HG03571 (cell line): ENCODE measurements around the gene FAM114A1.

Experiments used
- ATAC-seq: cut with Tn5 transposase; IDR thresholded peaks from one replicate; pipeline ENCODE4 v1.9.1; 2021; ENCODE audit not compliant: unreplicated experiment

FAM114A1 gene

DNA sequence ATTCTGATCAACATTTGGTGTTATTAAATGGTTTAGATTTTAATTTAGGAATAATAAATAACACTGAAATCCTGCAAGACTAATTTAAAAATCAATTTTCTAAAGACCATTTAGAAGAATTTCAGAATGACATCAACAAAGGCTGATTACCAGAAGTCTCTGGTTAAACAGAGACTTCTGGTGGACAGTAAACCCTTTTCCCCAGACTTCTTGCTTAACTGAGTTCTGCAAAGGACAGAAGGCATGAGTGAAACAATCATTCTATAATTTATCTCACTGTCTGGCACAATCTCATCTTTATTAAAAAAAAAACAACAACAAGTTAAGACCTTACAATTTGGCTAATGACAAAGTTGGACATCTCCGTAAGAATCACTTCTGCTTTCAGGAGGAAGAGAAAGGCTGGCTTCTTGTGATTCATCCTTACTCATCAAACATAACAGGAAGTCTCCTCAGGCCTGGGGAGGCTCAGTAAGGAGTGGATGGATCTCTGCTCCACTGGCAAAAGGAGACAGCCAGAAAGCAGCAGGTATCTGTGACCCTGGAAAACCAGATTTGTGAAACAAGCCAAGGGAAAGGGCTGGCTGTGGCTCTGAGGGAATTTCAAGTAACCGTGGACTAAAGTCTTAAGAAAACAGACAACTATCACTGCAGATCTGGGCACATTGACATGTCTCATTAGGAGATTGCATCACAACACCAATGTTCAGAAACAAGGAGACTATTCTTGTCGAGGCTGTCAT lies 10.1 kb upstream of the FAM114A1 start:
- peak; percentile 56 for ATAC-seq

GRCh38 chr4:38858097-38858420 lies 9.5 kb upstream of the FAM114A1 start:
- no peak for ATAC-seq

DNA sequence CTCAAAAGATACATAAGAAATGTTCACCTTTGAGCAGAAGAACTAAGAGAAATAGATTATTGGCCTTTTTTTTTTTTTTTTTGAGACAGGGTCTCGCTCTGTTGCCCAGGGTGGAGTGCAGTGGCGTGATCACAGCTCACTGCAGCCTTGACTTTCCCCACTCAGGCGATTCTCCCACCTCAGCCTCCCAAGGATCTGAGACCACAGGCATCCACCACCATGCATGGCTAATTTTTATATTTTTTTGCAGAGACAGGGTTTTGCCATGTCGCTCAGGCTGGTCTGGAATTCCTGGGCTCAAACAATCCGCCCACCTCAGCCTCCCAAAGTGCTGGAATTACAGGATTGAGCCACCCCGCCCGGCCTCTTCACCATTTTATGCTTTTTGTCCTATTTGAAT lies 8.1 kb upstream of the FAM114A1 start:
- no peak for ATAC-seq

DNA sequence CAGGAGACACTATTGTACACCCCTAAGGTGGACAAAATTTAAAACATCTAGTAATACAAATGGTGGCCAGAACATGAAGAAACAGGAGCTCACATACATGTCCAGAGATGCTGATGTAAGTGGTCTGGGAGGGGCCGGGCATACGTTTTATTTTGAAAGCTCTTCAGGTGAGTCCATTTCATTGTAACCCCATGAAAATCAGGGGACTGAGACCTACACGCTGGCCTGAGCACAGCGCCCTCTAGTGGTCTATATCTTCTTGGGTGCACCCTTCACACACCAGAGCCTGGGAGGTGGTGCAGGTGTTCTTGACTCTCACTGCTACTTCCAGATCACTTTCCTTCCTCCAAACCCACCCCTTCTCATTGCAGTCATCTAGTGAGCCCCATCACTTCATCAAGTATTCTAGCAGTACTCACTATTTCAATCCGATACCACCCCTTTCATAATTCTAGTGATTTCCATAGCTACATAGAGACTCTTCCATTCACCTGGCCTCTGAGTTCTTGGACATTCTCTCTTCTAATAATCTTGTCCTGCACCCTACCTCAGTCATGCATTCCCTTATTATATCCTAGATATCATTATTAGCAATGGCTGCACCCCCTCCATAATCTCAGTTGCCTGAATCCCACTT lies 6.7 kb upstream of the FAM114A1 start:
- no peak for ATAC-seq

DNA sequence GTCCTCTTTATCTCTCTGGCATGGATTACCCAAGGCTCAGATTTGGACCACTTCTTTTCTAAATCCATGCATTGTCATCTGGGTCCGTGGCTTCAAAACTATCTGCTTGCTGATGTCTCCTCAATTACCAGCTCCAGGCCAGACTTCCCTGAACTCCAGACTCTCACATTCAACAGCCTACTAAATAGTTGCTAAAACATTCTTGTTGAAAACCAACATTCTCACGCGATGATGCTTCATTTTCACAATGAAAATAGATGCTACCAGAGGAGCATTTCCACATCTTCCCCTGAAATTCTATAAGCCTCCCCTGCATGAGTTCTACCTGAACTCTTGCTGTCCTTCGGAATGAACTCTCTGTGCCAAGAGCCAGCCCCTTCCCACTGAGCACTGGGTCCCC lies 5.8 kb upstream of the FAM114A1 start:
- ATAC-seq, result no peak

DNA sequence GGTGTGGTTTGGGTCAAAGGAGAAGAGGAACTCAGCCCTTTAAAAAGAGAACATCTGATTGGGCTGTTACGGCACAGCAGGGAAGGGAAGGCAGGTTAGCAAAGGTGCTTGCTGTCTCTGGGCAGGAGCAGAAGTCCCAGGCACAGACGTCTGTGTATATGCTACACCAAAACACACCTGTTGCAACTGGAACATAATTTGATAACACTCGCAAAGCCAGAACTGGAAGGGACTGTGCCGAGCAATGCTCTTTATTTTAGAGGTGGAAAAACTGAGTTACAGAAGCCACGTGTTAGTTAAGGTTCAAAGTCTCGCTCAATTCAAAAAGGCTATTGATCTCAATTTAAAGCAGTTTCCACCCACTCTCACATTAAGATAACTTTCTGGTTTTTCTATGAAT lies 2.2 kb upstream of the FAM114A1 start:
- ATAC-seq, result no peak

DNA sequence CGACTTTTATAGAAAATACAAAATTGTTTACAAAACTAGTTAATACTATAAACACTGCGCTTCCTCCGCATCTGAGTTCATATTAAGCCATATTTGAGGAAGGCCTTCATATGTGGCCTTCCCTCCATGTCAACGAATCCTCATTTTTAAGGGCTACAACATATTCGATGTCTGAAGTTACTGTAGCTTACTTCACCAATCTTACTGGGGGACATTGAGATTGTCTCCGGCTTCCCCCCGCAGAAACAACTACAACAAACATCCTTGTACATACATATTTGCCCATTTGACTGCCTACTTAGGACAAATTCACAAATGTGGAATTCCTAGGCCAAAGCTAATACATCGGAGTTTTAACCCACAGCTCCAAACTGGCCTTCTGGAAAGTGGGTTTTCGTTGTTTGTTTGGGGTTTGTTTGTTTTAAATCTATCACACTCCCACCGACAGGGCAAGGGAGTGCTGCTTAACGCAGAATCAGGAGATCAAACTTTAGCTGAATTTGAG lies 581 bp upstream of the FAM114A1 start:
- ATAC-seq, result no peak

GRCh38 chr4:38868059-38868960 lies 704 bp downstream of the FAM114A1 start:
- ATAC-seq, result no peak

DNA sequence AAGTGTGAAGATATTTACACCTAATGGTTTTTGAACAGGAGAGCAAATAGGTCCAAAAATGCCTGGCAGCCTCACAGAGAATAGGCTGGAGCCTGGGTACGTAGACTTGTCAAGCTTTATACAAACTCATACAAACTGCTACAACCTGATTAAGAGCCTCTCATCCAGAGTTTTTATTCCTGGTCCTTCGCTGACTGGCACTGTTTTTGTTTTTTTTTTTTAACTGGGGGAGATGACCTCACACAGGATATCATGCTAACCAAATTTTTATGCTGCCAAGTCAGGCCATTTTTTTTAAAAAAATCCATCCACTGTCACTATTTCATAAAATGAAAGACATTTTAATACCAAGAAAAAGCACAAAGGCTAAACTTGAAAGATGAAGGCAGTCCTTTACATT lies 1.9 kb downstream of the FAM114A1 start:
- no peak for ATAC-seq

- ATAC-seq, result no peak
These were observed 2.6 kb downstream of the FAM114A1 start for GRCh38 chr4:38870098-38870808.

- no peak for ATAC-seq
These were observed 4.0 kb downstream of the FAM114A1 start for GRCh38 chr4:38871593-38871992.

- ATAC-seq, result no peak
These were observed 5.0 kb downstream of the FAM114A1 start for GRCh38 chr4:38872620-38873019.

DNA sequence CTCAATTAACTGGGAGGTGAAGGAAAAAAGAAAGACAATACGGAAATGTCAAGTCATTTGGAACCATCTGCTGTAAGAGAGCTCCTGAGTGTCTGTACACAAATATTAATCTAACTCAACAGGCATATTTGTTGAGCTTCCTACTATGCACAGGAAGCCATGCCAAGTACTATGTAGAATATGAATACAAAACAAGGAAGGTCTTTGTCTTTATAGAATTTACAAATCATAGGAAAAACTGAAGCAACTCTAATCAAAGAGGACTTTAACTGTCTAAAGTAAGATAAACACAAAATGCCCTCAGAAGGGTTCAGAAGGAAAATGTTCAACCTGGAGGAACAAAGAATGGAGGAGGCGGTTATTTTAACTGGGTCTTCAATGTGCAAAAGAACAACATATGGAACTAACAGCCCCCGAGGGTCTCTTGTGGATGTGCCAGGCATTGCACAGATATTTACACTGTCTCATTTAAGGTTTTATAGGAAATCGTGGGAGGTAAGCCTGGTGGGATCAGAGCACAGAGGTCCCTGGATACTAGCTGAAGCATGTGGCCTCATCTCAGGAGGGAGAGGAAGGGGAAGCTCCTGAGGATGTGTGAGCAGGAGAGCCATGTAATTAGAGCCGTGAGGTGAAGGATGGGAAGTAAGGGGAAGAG lies 5.8 kb downstream of the FAM114A1 start:
- no peak for ATAC-seq

DNA sequence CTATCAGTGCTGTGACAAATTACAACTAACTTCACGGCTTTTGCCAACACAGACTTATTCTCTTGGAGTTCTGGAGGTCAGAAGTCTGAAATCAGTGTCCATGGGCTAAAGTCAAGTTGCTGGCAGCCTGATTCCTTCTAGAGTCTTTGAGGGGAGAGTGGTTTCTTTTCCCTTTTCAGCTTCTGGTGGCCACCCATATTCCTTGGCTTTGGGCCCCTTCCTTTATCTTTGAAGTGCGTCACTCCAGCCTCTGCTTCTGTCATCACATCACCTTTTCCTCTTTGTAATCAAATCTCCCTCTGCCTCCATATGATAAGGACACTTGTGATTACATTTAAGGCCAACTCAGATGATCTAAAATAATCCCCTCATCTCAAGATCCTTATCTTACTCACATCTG lies 9.0 kb downstream of the FAM114A1 start:
- ATAC-seq, result no peak

DNA sequence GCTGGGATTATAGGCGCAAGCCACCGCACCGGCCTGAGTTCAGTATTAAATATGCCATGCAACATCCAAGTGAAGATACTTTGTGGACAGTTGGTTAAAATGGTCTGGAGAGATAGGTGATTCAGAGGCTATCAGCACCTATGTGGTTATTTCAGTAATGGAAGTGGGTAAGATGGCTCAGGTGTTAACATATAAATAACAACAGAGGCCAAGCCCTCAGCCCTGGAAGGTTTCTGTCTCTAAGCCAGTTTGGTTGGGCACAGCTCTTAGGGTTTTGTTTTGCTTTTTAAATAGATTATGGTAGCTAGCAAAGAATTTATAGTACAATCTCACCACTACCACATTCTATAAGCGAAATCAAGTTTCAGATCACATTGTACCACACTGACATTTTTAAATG lies 16.6 kb downstream of the FAM114A1 start:
- no peak for ATAC-seq

- ATAC-seq, result no peak
These were observed 21.5 kb downstream of the FAM114A1 start for GRCh38 chr4:38889143-38889542.

GRCh38 chr4:38891051-38891983 lies 23.7 kb downstream of the FAM114A1 start:
- ATAC-seq, result no peak

DNA sequence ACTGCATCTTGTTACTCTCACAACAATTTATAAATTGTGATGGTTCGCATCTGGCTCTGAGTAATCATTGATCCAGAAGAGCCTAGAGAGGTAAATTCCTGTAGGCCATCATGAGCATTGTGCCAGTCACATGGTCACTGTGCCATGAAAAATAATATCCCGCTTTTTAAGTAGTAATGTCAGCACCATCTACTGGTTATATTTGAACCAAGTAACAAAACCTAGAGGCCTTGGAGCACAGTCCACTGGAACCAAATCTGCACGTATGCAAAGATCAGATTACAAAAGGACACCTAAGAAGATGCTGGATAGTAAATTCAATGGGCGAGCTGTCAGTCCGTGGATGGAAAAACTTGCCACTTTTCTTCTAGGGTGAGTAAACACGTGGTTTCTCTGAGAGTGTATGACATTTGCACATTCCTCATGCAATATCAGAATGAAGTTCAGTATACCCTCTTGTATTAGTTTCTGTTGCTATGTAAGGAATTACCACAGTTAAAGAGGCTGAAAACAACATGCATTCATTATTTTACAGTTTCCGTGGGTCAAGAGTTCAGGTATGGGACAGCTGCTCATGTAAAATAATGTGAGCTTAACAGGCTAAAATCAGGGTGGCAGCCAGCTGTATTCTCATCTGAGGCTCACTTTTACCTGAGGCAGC lies 26.8 kb downstream of the FAM114A1 start:
- ATAC-seq, result no peak

DNA sequence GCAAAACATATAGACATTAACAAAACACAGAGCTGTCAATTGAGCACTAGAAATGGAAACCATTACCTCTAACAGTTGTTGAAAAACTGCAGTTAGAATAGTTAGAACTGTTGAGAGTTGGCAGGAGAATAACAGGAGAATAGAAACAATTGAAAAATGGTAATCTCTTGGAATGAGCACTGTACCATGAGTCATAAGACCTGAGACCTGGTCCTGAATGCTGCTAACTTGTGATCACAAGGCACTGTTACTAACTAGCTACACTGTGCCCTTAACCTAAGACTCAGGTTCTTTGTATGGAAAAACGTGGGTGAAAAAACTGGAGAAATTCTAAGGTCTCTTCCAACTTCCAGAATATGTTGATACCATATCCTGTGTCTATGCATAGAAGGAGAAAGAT lies 29.3 kb downstream of the FAM114A1 start:
- no peak for ATAC-seq
